B cell (primary cell): ENCODE data around the gene EEA1. TPM values are rescaled to one million over a fixed set of nuclear protein-coding genes. Genes with fewer than 3 reads are reported as not detected.

ENCODE experiments used
- ATAC-seq: fragments of 200-7000 bp; cut with Tn5 transposase; one replicate; pipeline ENCODE4 v1.10.0; 2021; ENCODE audit warnings: low read depth, mild to moderate bottlenecking, moderate number of reproducible peaks, moderate library complexity
- CTCF ChIA-PET: fragments of 350-600 bp; sonication (Branson Sonifier 250); formaldehyde crosslinking; loops from one replicate; lab custom pipeline; 2021; ENCODE audit warnings: antibody characterized with exemption, inconsistent platforms; lab: Charles Lee
- POLR2A ChIA-PET: fragments of 350-600 bp; sonication (Branson Sonifier 250); formaldehyde crosslinking; loops from one replicate; lab custom pipeline; 2021; ENCODE audit warnings: antibody characterized with exemption; lab: Charles Lee
- DNase-seq: peaks from one replicate; pipeline ENCODE4 v3.0.0; 2013
- H2AFZ ChIP-seq: 2 replicates; pipeline ENCODE4 v1.6.1; 2012; ENCODE audit warnings: mild to moderate bottlenecking, low read depth, low read length; ENCODE audit not compliant: insufficient read depth, poor library complexity, severe bottlenecking
- H3K27ac ChIP-seq, 2 donors: 1 replicate in 1 of 2; 2 replicates in 1 of 2; pipeline ENCODE4 v1.5.1; 2012 to 2013; ENCODE audit warnings: low read length in 2 of 2, mild to moderate bottlenecking in 2 of 2, moderate library complexity in 1 of 2
- H3K27me3 ChIP-seq, 4 experiments: fragments of 200-600 bp in 1 of 4; sonication (generic) in 1 of 4; replicated peaks in 1 of 4; 1 replicate in 2 of 4; 2 replicates in 2 of 4; pipeline versions ENCODE4 v1.6.1 to v1.7.0; 2013 to 2016; ENCODE audit warnings: low read length in 3 of 4, mild to moderate bottlenecking in 2 of 4, mixed read lengths in 1 of 4, moderate library complexity in 1 of 4; ENCODE audit not compliant: insufficient read depth in 4 of 4, control insufficient read depth in 3 of 4; ENCODE audit errors: control extremely low read depth in 1 of 4
- H3K36me3 ChIP-seq, 2 experiments: replicated peaks in 1 of 2; 1 replicate in 1 of 2; 2 replicates in 1 of 2; pipeline versions ENCODE4 v1.6.1 to v1.7.1; 2013; ENCODE audit warnings: low read length in 1 of 2; ENCODE audit not compliant: insufficient read depth in 2 of 2, control insufficient read depth in 1 of 2; ENCODE audit errors: control extremely low read depth in 1 of 2, extremely low read depth in 1 of 2
- H3K4me1 ChIP-seq, 2 donors: fragments of 200-600 bp in 1 of 2; sonication (generic) in 1 of 2; 1 replicate in 1 of 2; 2 replicates in 1 of 2; pipeline versions ENCODE4 v1.5.1 to v1.6.1; 2013 to 2017; ENCODE audit warnings: low read length in 2 of 2; ENCODE audit not compliant: control insufficient read depth in 2 of 2, insufficient read depth in 2 of 2
- H3K4me2 ChIP-seq: replicated peaks from 2 replicates; pipeline ENCODE3; 2012; ENCODE audit warnings: mild to moderate bottlenecking, low read depth, low read length; ENCODE audit not compliant: poor library complexity, severe bottlenecking
- H3K4me3 ChIP-seq, 5 experiments: fragments of 200-600 bp in 1 of 5; sonication (generic) in 1 of 5; 1 replicate in 3 of 5; 2 replicates in 2 of 5; pipeline versions ENCODE4 v1.5.1 to v1.7.0; 2011 to 2016; ENCODE audit warnings: low read length in 4 of 5, mild to moderate bottlenecking in 4 of 5, low read depth in 2 of 5, control low read depth in 1 of 5, moderate library complexity in 1 of 5; ENCODE audit not compliant: insufficient read depth in 1 of 5; ENCODE audit errors: control extremely low read depth in 1 of 5, extremely low read depth in 1 of 5
- H3K79me2 ChIP-seq: fragments of 200-600 bp; sonication (generic); one replicate; pipeline ENCODE4 v1.6.0; 2016; ENCODE audit warnings: low read length; ENCODE audit not compliant: control insufficient read depth, insufficient read depth
- H3K9ac ChIP-seq: fragments of 200-600 bp; sonication (generic); 2 replicates; pipeline ENCODE4 v1.6.1; 2017; ENCODE audit warnings: mild to moderate bottlenecking, low read length, moderate library complexity
- H3K9me3 ChIP-seq, 3 donors: one replicate each; pipeline versions ENCODE4 v1.6.1 to v1.7.1; 2013; ENCODE audit warnings: low read length in 2 of 3; ENCODE audit not compliant: control insufficient read depth in 2 of 3, insufficient read depth in 1 of 3; ENCODE audit errors: control extremely low read depth in 1 of 3
- H4K20me1 ChIP-seq: 2 replicates; pipeline ENCODE4 v1.6.0; 2012; ENCODE audit warnings: mild to moderate bottlenecking, low read length; ENCODE audit not compliant: insufficient read depth, control insufficient read depth, poor library complexity, severe bottlenecking
- H3K27ac Mint-ChIP-seq: one replicate; pipeline ENCODE4 v1.8.0; 2021; ENCODE audit warnings: mixed read lengths
- H3K27me3 Mint-ChIP-seq: one replicate; pipeline ENCODE4 v1.8.0; 2021; ENCODE audit warnings: mixed read lengths
- H3K4me1 Mint-ChIP-seq: one replicate; pipeline ENCODE4 v1.8.0; 2021; ENCODE audit warnings: mixed read lengths
- H3K4me3 Mint-ChIP-seq: one replicate; pipeline ENCODE4 v1.8.0; 2021; ENCODE audit warnings: mixed read lengths
- H3K9me3 Mint-ChIP-seq: one replicate; pipeline ENCODE4 v1.8.0; 2022; ENCODE audit warnings: mixed read lengths; ENCODE audit not compliant: insufficient read depth
- CTCF ChIP-seq: fragments of 200-600 bp; IDR thresholded peaks from one replicate; pipeline ENCODE4 v1.8.0; 2022; ENCODE audit warnings: antibody characterized with exemption, mild to moderate bottlenecking
- EZH2 ChIP-seq: IDR thresholded peaks from 2 replicates; pipeline ENCODE4 v1.6.1; 2012; ENCODE audit warnings: borderline replicate concordance, low read depth, mild to moderate bottlenecking, moderate library complexity, low read length; ENCODE audit not compliant: insufficient read depth, poor library complexity, severe bottlenecking
- WGBS: methylation state at CpG from one replicate; pipeline ENCODE4 v1.1.5; 2013; ENCODE audit warnings: missing lambda C conversion rate; ENCODE audit not compliant: insufficient coverage; 5-methylcytosine and 5-hydroxymethylcytosine counted together
- intact Hi-C: fragments of 100-400 bp; cut with micrococcal nuclease; formaldehyde crosslinking; loops from one replicate; pipeline ENCODE4 v1.10.0; 2022
- polyA plus RNA-seq: library from polyadenylated mRNA; depleted of rRNA; stranded (reverse); fragments of >200 nt; gene quantifications from 2 replicates; pipeline ENCODE4 v1.2.3, GENCODE V29; 2012
- total RNA-seq, 2 donors: library from RNA; stranded (reverse); fragments of 120-200 nt in 1 of 2; gene quantifications; 1 replicate in 1 of 2; 2 replicates in 1 of 2; pipeline versions ENCODE4 v1.2.3 to v1.2.4, GENCODE V29; 2013 to 2022

Gene EEA1
- total and polyA plus RNA-seq, 2 donors (not counting 1 experiment from before 2014, with no cell fraction given): 1.8 to 26.3 TPM

GRCh38 chr12:92978607-92979006, 49.5 kb upstream of the EEA1 start:
- DNase-seq (peak; percentile 40), ATAC-seq (peak; percentile 58)
- intact Hi-C loops: loop anchor here (5.0 kb wide), 1 partner anchor 36 kb away; no protein-coding TSS in a partner anchor
- Mint-ChIP-seq H3K27ac (peak overlapping the region; percentile 67), H3K27me3 (no peaks in the 10 kb centered on the region), H3K9me3 (peaks cover 8% of the 10 kb centered on the region), H3K4me3 (no peak overlapping the region), H3K4me1 (peaks cover 29% of the 10 kb centered on the region)
- Histone ChIP-seq H3K4me1 (peaks cover 0 to 26% of the 10 kb centered on the region in 2 donors), H3K27me3 (no peaks in the 10 kb centered on the region), H3K9me3 (peaks cover 2 to 25% (median 20%) of the 10 kb centered on the region in 3 donors), H3K79me2 (no peaks in the 10 kb centered on the region), H3K27ac (peak overlapping the region in 1 of 2 donors; percentile 33), H4K20me1 (no peaks in the 10 kb centered on the region), H2AFZ (no peak overlapping the region), H3K4me3 (no peak overlapping the region), H3K9ac (no peak overlapping the region), H3K4me2 (no peak overlapping the region), H3K36me3 (no peaks in the 10 kb centered on the region)
- POLR2A ChIA-PET: no interaction called here
- WGBS: no CpG with 5 or more reads among the region's 2 CpGs
- CTCF ChIA-PET: interaction anchor here (1.2 to 7.3 kb wide), 2 partner anchors 9 to 420 kb away, joined by 3 to 54 read pairs; no protein-coding TSS in a partner anchor
- TF ChIP-seq CTCF (no peak), EZH2 (no peak)

GRCh38 chr12:92977326-92977725, 48.2 kb upstream of the EEA1 start:
- 100% methylated on average over 1 of the region's 5 CpGs for WGBS
- Histone ChIP-seq H3K27me3 (no peaks in the 10 kb centered on the region), H3K27ac (peak overlapping the region; percentile 7 to 26), H3K4me2 (no peak overlapping the region), H3K4me1 (peaks cover 5 to 36% of the 10 kb centered on the region in 2 donors), H3K36me3 (no peaks in the 10 kb centered on the region), H3K9ac (no peak overlapping the region), H3K4me3 (no peak overlapping the region), H3K79me2 (peaks cover 5% of the 10 kb centered on the region), H4K20me1 (no peaks in the 10 kb centered on the region), H2AFZ (no peak overlapping the region), H3K9me3 (peaks cover 1 to 23% (median 16%) of the 10 kb centered on the region in 3 donors)
- POLR2A ChIA-PET: interaction anchor here (0.6 kb wide), 1 partner anchor 26 kb away, joined by 3 read pairs; no protein-coding TSS in a partner anchor
- DNase-seq: no peak
- CTCF ChIA-PET: interaction anchor here (0.5 to 7.3 kb wide), 2 partner anchors 10 to 176 kb away, joined by 3 to 54 read pairs; no protein-coding TSS in a partner anchor
- no peak for ATAC-seq
- TF ChIP-seq CTCF (no peak), EZH2 (no peak)
- peaks cover 36% of the 10 kb centered on the region for H3K4me1 Mint-ChIP-seq
- H3K27me3 Mint-ChIP-seq: no peaks in the 10 kb centered on the region
- H3K9me3 Mint-ChIP-seq: peaks cover 5% of the 10 kb centered on the region
- intact Hi-C loops: loop anchor here (5.0 kb wide), 1 partner anchor 35 kb away; no protein-coding TSS in a partner anchor
- H3K4me3 Mint-ChIP-seq: no peak overlapping the region
- peak overlapping the region; percentile 81 for H3K27ac Mint-ChIP-seq
